GM12878 (cell line): ENCODE results near the gene PIGU. TPM values are rescaled to one million over a fixed set of nuclear protein-coding genes. Genes with fewer than 3 reads are reported as not detected.
"Not testable (repeated sequence)": the region's sequence is repeated elsewhere in the genome, so short reads cannot be mapped to it uniquely, and the experiment has no call there.

Experiments used
- ATAC-seq: fragments of 200-7000 bp; cut with Tn5 transposase; 3 replicates; pipeline ENCODE4 v1.9.1; 2020; ENCODE audit warnings: mild to moderate bottlenecking, moderate library complexity
- BruUV-seq: library from RNA; stranded (reverse); fragments of 400-500 nt; replicated peaks from 2 replicates; lab custom pipeline; 2021; lab: Mats Ljungman, UMichigan
- CTCF ChIA-PET: fragments of 300-600 bp; sonication (Branson Sonifier 250); formaldehyde crosslinking; extraction: SDS; loops from one replicate; lab custom pipeline; 2021; ENCODE audit warnings: inconsistent platforms; lab: Yijun Ruan, JAX
- POLR2A ChIA-PET: fragments of 350-600 bp; formaldehyde crosslinking; extraction: SDS; loops from one replicate; lab custom pipeline; 2021; ENCODE audit warnings: inconsistent platforms; lab: Charles Lee
- RAD21 ChIA-PET: fragments of 300-600 bp; sonication (Branson Sonifier 250); formaldehyde crosslinking; loops from one replicate; lab custom pipeline; 2023; ENCODE audit warnings: antibody characterized with exemption; ENCODE audit not compliant: unreplicated experiment; lab: Charles Lee
- SMC1A ChIA-PET: fragments of 300-600 bp; sonication (Branson Sonifier 250); formaldehyde crosslinking; loops from one replicate; lab custom pipeline; 2023; ENCODE audit not compliant: unreplicated experiment, uncharacterized antibody; lab: Charles Lee
- DNase-seq: peaks from one replicate; pipeline ENCODE4 v3.0.0-alpha.2; 2011; ENCODE audit warnings: low read depth, low spot score
- FAIRE-seq: peaks from 3 replicates; lab custom pipeline; 2011; peaks lifted over from hg19 to GRCh38; lab: Jason Lieb, UNC
- H2AFZ ChIP-seq: 2 replicates; pipeline ENCODE4 v1.6.0; 2011; ENCODE audit warnings: low read depth, low read length, control low read depth; ENCODE audit not compliant: control insufficient read depth
- H3K27ac ChIP-seq: 2 replicates; pipeline ENCODE4 v1.5.1; 2011; ENCODE audit warnings: control low read depth; ENCODE audit not compliant: control insufficient read depth, insufficient read depth
- H3K27me3 ChIP-seq, 2 experiments: replicated peaks in 1 of 2; 2 replicates each; pipeline versions ENCODE4 v1.6.0 to v1.6.1; 2011; ENCODE audit warnings: low read length in 1 of 2; ENCODE audit not compliant: control insufficient read depth in 2 of 2, insufficient read depth in 2 of 2
- H3K36me3 ChIP-seq, 2 experiments: 2 replicates each; pipeline ENCODE4 v1.5.1; 2011; ENCODE audit warnings: low read length in 1 of 2; ENCODE audit not compliant: control insufficient read depth in 2 of 2, insufficient read depth in 2 of 2
- H3K4me1 ChIP-seq: 2 replicates; pipeline ENCODE4 v1.6.1; 2011; ENCODE audit warnings: mild to moderate bottlenecking, low read length, moderate library complexity, mixed read lengths; ENCODE audit not compliant: control insufficient read depth, insufficient read depth
- H3K4me2 ChIP-seq: 2 replicates; pipeline ENCODE4 v1.6.0; 2011; ENCODE audit warnings: control low read depth; ENCODE audit not compliant: control insufficient read depth, insufficient read depth
- H3K4me3 ChIP-seq: fragments of 200-600 bp; sonication (generic); 2 replicates; pipeline ENCODE4 v1.5.1; 2016
- H3K79me2 ChIP-seq: 2 replicates; pipeline ENCODE4 v1.6.0; 2011; ENCODE audit warnings: low read length; ENCODE audit not compliant: control insufficient read depth, insufficient read depth
- H3K9ac ChIP-seq: 2 replicates; pipeline ENCODE4 v1.8.0; 2011; ENCODE audit warnings: low read length, control low read depth, mixed read lengths; ENCODE audit not compliant: control insufficient read depth, insufficient read depth
- H3K9me3 ChIP-seq: replicated peaks from 3 replicates; pipeline ENCODE4 v1.5.1; 2011; ENCODE audit warnings: mild to moderate bottlenecking, low read length; ENCODE audit not compliant: control insufficient read depth, insufficient read depth
- H4K20me1 ChIP-seq: 2 replicates; pipeline ENCODE4 v1.6.0; 2011; ENCODE audit not compliant: control insufficient read depth, insufficient read depth
- HDAC6 ChIP-seq: fragments of 200-600 bp; sonication (generic); IDR thresholded peaks from one replicate; pipeline ENCODE4 v1.8.0; 2017; ENCODE audit warnings: antibody characterized with exemption; ENCODE audit not compliant: unreplicated experiment
- WGBS: methylation state at CpG from one replicate; pipeline ENCODE4 v1.1.6; 2016; ENCODE audit warnings: low lambda C conversion rate; ENCODE audit not compliant: insufficient replicate concordance, insufficient coverage; ENCODE audit errors: missing lambda C conversion rate; 5-methylcytosine and 5-hydroxymethylcytosine counted together
- in situ Hi-C: fragments of 300-500 bp; cut with MboI; formaldehyde crosslinking; loops from 9 replicates; pipeline ENCODE4 v1.14.3; 2018; ENCODE audit warnings: mixed read lengths
- intact Hi-C: fragments of 100-400 bp; cut with micrococcal nuclease; formaldehyde crosslinking; loops from one replicate; pipeline ENCODE4 v1.14.2; 2022; ENCODE audit not compliant: unreplicated experiment
- polyA plus RNA-seq, 11 experiments: library from polyadenylated mRNA; depleted of rRNA in 4 of 11; unstranded in 6 of 11; stranded (reverse) in 5 of 11; fragments of >200 nt; fragmentation: Nextera tagmentation in 4 of 11; fragmentation: Illumina TruSeq in 1 of 11; extraction: Ambion mirVana in 4 of 11; extraction: Trizol in 1 of 11; gene quantifications; 1 replicate in 1 of 11; 2 replicates in 10 of 11; pipeline versions ENCODE4 v1.2.1 to v1.2.3, GENCODE V29; 2011 to 2016; ENCODE audit warnings: inconsistent platforms in 2 of 11, missing spikeins in 2 of 11, low read depth in 1 of 11
- total RNA-seq, 4 experiments: library from RNA; depleted of rRNA in 3 of 4; stranded (reverse); fragments of >200 nt in 3 of 4; fragmentation: Illumina TruSeq in 1 of 4; extraction: Trizol in 1 of 4; gene quantifications; 2 replicates each; pipeline versions ENCODE4 v1.2.1 to v1.2.3, GENCODE V29; 2013 to 2021

Gene PIGU
- total and polyA plus RNA-seq, 10 of the 15 experiments (the other 5 are each of a cell fraction or from before 2014, with no cell fraction given) = 4.1 to 88.2 (median 25.0) TPM

DNA sequence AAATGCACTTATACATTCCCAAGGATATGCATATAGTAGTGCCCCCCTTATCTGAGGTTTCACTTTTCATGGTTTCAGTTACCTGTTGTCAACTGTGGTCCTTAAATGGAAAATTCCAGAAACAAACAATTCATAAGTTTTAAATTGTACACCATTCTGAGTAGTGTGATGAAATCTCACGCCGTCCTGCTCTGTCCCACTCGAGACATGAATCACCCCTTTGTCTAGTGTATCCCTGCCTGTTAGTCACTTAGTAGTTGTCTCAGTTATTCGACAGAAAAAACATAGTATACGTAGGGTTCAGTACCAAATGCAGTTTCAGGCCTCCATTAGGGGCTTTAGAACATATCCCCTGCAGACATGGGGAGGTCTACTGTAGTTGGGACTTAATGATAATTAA lies 61.4 kb downstream of the PIGU start:
- WGBS = 94% methylated on average over 5 of the region's 5 CpGs
- no peak overlapping the region for H3K27ac ChIP-seq
- SMC1A ChIA-PET = no interaction called here
- TF ChIP-seq HDAC6 = no peak
- RAD21 ChIA-PET = no interaction called here
- DNase-seq (no peak), ATAC-seq (no peak), FAIRE-seq (no peak)
- H3K9me3 ChIP-seq = no peaks in the 10 kb centered on the region; the same call in 2 of the 3 replicates
- no peak overlapping the region for H2AFZ ChIP-seq
- no peak overlapping the region for H3K4me2 ChIP-seq
- H3K79me2 ChIP-seq = no peaks in the 10 kb centered on the region
- CTCF ChIA-PET = interaction anchor here (0.9 kb wide), 1 partner anchor 265 kb away, joined by 6 read pairs; no protein-coding TSS in a partner anchor
- H3K36me3 ChIP-seq = peaks cover 3 to 8% of the 10 kb centered on the region in 2 experiments; a peak in 2 of 4 replicates
- POLR2A ChIA-PET = no interaction called here
- H3K27me3 ChIP-seq = no peaks in the 10 kb centered on the region
- peaks cover 11% of the 10 kb centered on the region; the same call in 1 of the 2 replicates for H3K4me1 ChIP-seq
- intact Hi-C loops = no loop called here
- H3K9ac ChIP-seq = no peak overlapping the region
- in situ Hi-C loops = no loop called here
- BruUV-seq = no TSS peak
- no peak overlapping the region for H3K4me3 ChIP-seq
- H4K20me1 ChIP-seq = no peaks in the 10 kb centered on the region

DNA sequence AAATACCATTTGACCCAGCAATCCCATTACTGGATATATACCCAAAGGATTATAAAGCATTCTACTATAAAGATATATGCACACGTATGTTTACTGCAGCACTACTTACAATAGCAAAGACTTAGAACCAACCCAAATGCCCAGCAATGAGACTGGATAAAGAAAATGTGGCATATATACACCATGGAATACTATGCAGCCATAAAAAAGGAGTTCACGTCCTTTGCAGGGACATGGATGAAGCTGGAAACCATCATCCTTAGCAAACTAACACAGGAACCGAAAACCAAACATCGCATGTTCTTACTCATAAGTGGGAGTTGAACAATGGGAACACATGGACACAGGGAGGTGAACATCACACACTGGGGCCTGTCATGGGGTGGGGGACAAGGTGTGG lies 64.9 kb downstream of the PIGU start:
- H3K4me1 ChIP-seq, in situ Hi-C loops, H2AFZ ChIP-seq, H3K4me3 ChIP-seq, H3K79me2 ChIP-seq, H3K36me3 ChIP-seq, CTCF ChIA-PET, POLR2A ChIA-PET, RAD21 ChIA-PET, H3K27ac ChIP-seq, DNase-seq, H4K20me1 ChIP-seq, BruUV-seq, SMC1A ChIA-PET, ATAC-seq, H3K9ac ChIP-seq, FAIRE-seq, intact Hi-C loops, H3K9me3 ChIP-seq, H3K4me2 ChIP-seq, H3K27me3 ChIP-seq: not testable (repeated sequence)
- 90% methylated on average over 4 of the region's 4 CpGs for WGBS
